ENCODE data around the gene TH. TPM values are rescaled to one million over a fixed set of nuclear protein-coding genes. Genes with fewer than 3 reads are reported as not detected.

Gene TH
- total RNA-seq, 1 donor from 2014 or later, result not detected

GRCh38 chr11:2205981-2206690 is 34.5 kb upstream of the TH start:
- no peak overlapping the region for H3K4me3 ChIP-seq (ENCODE audit: low read depth, low read length)
- TF ChIP-seq CTCF (IDR thresholded peaks at IDR 0.05; ENCODE audit: insufficient read depth, low read length, poor library complexity, severe bottlenecking), result no peak
- DNase-seq (ENCODE audit: low read depth), result no peak

GRCh38 chr11:2205214-2205720 is 33.7 kb upstream of the TH start:
- H3K4me3 ChIP-seq (ENCODE audit: low read depth, low read length), result no peak overlapping the region
- no peaks in the 10 kb centered on the region for H3K27me3 ChIP-seq (ENCODE audit: control insufficient read depth, insufficient read depth, low read length)
- no peak for DNase-seq (ENCODE audit: low read depth)
- H3K36me3 ChIP-seq (ENCODE audit: control insufficient read depth, insufficient read depth, low read length), result no peaks in the 10 kb centered on the region
- no peak for TF ChIP-seq CTCF (IDR thresholded peaks at IDR 0.05; ENCODE audit: insufficient read depth, low read length, poor library complexity, severe bottlenecking)

More at GRCh38 chr11:2205981-2206690, 34.5 kb upstream of the TH start:
- no peaks in the 10 kb centered on the region for H3K27me3 ChIP-seq (ENCODE audit: control insufficient read depth, insufficient read depth, low read length)
- H3K36me3 ChIP-seq (ENCODE audit: control insufficient read depth, insufficient read depth, low read length), result no peaks in the 10 kb centered on the region

- DNase-seq (ENCODE audit: low read depth), result no peak
- no peaks in the 10 kb centered on the region for H3K27me3 ChIP-seq (ENCODE audit: control insufficient read depth, insufficient read depth, low read length)
- no peak overlapping the region for H3K4me3 ChIP-seq (ENCODE audit: low read depth, low read length)
- no peak for TF ChIP-seq CTCF (IDR thresholded peaks at IDR 0.05; ENCODE audit: insufficient read depth, low read length, poor library complexity, severe bottlenecking)
- H3K36me3 ChIP-seq (ENCODE audit: control insufficient read depth, insufficient read depth, low read length), result no peaks in the 10 kb centered on the region
These were observed 33.0 kb upstream of the TH start for GRCh38 chr11:2204361-2205213.

- no peak for TF ChIP-seq CTCF (IDR thresholded peaks at IDR 0.05; ENCODE audit: insufficient read depth, low read length, poor library complexity, severe bottlenecking)
- H3K4me3 ChIP-seq (ENCODE audit: low read depth, low read length), result no peak overlapping the region
- no peak for DNase-seq (ENCODE audit: low read depth)
These were observed 32.0 kb upstream of the TH start for GRCh38 chr11:2203440-2204259.

GRCh38 chr11:2202900-2203439 is 31.4 kb upstream of the TH start:
- no peaks in the 10 kb centered on the region for H3K36me3 ChIP-seq (ENCODE audit: control insufficient read depth, insufficient read depth, low read length)
- no peak for DNase-seq (ENCODE audit: low read depth)
- TF ChIP-seq CTCF (IDR thresholded peaks at IDR 0.05; ENCODE audit: insufficient read depth, low read length, poor library complexity, severe bottlenecking), result no peak

More at GRCh38 chr11:2203440-2204259, 32.0 kb upstream of the TH start:
- Histone ChIP-seq H3K36me3 (ENCODE audit: control insufficient read depth, insufficient read depth, low read length) (no peaks in the 10 kb centered on the region), H3K27me3 (ENCODE audit: control insufficient read depth, insufficient read depth, low read length) (peaks cover 2% of the 10 kb centered on the region)

More at GRCh38 chr11:2202900-2203439, 31.4 kb upstream of the TH start:
- peaks cover 2% of the 10 kb centered on the region for H3K27me3 ChIP-seq (ENCODE audit: control insufficient read depth, insufficient read depth, low read length)
- H3K4me3 ChIP-seq (ENCODE audit: low read depth, low read length), result no peak overlapping the region
